A549 (cell line): ENCODE results near the gene TGFBI. TPM values are rescaled to one million over a fixed set of nuclear protein-coding genes. Genes with fewer than 3 reads are reported as not detected.

Source experiments
- ATAC-seq, 2 experiments: fragments of 200-7000 bp in 1 of 2; fragments of >200 bp in 1 of 2; cut with Nextera tagmentation in 1 of 2; cut with Tn5 transposase in 1 of 2; 3 replicates each; pipeline versions ENCODE4 v1.8.0 to v1.9.1; 2018 to 2020; ENCODE audit warnings: mild to moderate bottlenecking in 1 of 2, moderate library complexity in 1 of 2
- CTCF ChIA-PET: fragments of 300-600 bp; sonication (Branson Sonifier 250); formaldehyde crosslinking; extraction: SDS; loops from one replicate; lab custom pipeline; 2021; ENCODE audit warnings: antibody characterized with exemption, inconsistent platforms; lab: Yijun Ruan, JAX
- POLR2A ChIA-PET: fragments of 350-600 bp; formaldehyde crosslinking; extraction: SDS; loops from one replicate; lab custom pipeline; 2021; ENCODE audit warnings: antibody characterized with exemption, inconsistent platforms; lab: Yijun Ruan, JAX
- DNase-seq, 2 experiments: peaks; one replicate each; pipeline versions ENCODE4 v3.0.0 to v3.0.0-alpha.2; 2011 to 2016; ENCODE audit warnings: low read depth in 1 of 2, low spot score in 1 of 2
- FAIRE-seq: peaks from 2 replicates; lab custom pipeline; 2011; peaks lifted over from hg19 to GRCh38; lab: Jason Lieb, UNC
- H3K27ac ChIP-seq, 2 experiments: fragments of >200 bp; sonication (Bioruptor Twin); formaldehyde crosslinking; 3 replicates each; pipeline ENCODE4 v1.5.1; 2016 to 2017
- H3K4me1 ChIP-seq: fragments of >200 bp; sonication (Bioruptor Twin); formaldehyde crosslinking; 3 replicates; pipeline ENCODE4 v1.6.1; 2016
- H3K4me2 ChIP-seq: fragments of >200 bp; sonication (Bioruptor Twin); formaldehyde crosslinking; 3 replicates; pipeline ENCODE4 v1.6.1; 2016
- H3K4me3 ChIP-seq: fragments of >200 bp; sonication (Bioruptor Twin); formaldehyde crosslinking; 3 replicates; pipeline ENCODE4 v1.5.1; 2016
- H3K9me3 ChIP-seq: fragments of >200 bp; sonication (Bioruptor Twin); formaldehyde crosslinking; 3 replicates; pipeline ENCODE4 v1.6.1; 2016
- CBX8 ChIP-seq: fragments of 200-600 bp; sonication (generic); IDR thresholded peaks from 2 replicates; pipeline ENCODE4 v1.6.1; 2016
- CEBPB ChIP-seq, 2 experiments: fragments of >200 bp in 1 of 2; sonication (Bioruptor Twin) in 1 of 2; formaldehyde crosslinking in 1 of 2; IDR thresholded peaks; 2 replicates each; pipeline ENCODE4 v1.6.1; 2012 to 2016
- CHD2 ChIP-seq: fragments of 150-350 bp; IDR thresholded peaks from 2 replicates; pipeline ENCODE4 v1.6.1; 2014; ENCODE audit warnings: low read length; ENCODE audit not compliant: partially characterized antibody
- CHD4 ChIP-seq: fragments of 200-600 bp; sonication (generic); IDR thresholded peaks from 2 replicates; pipeline ENCODE4 v1.6.1; 2016; ENCODE audit warnings: antibody characterized with exemption, mild to moderate bottlenecking, borderline replicate concordance
- CTCF ChIP-seq: fragments of >200 bp; sonication (Bioruptor Twin); formaldehyde crosslinking; IDR thresholded peaks from 3 replicates; pipeline ENCODE4 v1.5.1; 2016
- EHMT2 ChIP-seq: fragments of 200-600 bp; sonication (generic); IDR thresholded peaks from 2 replicates; pipeline ENCODE4 v1.6.1; 2016; ENCODE audit warnings: antibody characterized with exemption, low read depth, mild to moderate bottlenecking, moderate library complexity
- EP300 ChIP-seq, 2 experiments: fragments of >200 bp; sonication (Bioruptor Twin); formaldehyde crosslinking; IDR thresholded peaks; 2 replicates in 1 of 2; 3 replicates in 1 of 2; pipeline ENCODE4 v1.6.1; 2016 to 2017
- ESRRA ChIP-seq: fragments of 150-350 bp; IDR thresholded peaks from 2 replicates; pipeline ENCODE4 v1.6.1; 2014; ENCODE audit warnings: mild to moderate bottlenecking, low read length, borderline replicate concordance
- FOSL2 ChIP-seq, 2 experiments: fragments of 450-650 bp in 1 of 2; fragments of >200 bp in 1 of 2; sonication (Bioruptor Twin) in 1 of 2; formaldehyde crosslinking; IDR thresholded peaks; 2 replicates each; pipeline versions ENCODE4 v1.5.0 to v1.6.1; 2016 to 2020; ENCODE audit warnings: mild to moderate bottlenecking in 1 of 2, moderate library complexity in 1 of 2
- HEYL ChIP-seq: fragments of 250-450 bp; sonication (Bioruptor Pico); IDR thresholded peaks from 2 replicates; pipeline ENCODE4 v1.8.0; 2021; ENCODE audit warnings: mild to moderate bottlenecking, moderate library complexity
- HMGXB4 ChIP-seq: fragments of 250-450 bp; sonication (Bioruptor Pico); IDR thresholded peaks from 2 replicates; pipeline ENCODE4 v1.5.0; 2021; ENCODE audit warnings: mild to moderate bottlenecking, moderate library complexity, borderline replicate concordance
- HOXA7 ChIP-seq: fragments of 250-450 bp; sonication (Bioruptor Pico); IDR thresholded peaks from 2 replicates; pipeline ENCODE4 v1.5.0; 2020; ENCODE audit warnings: mild to moderate bottlenecking, moderate library complexity
- HOXB13 ChIP-seq: fragments of 250-450 bp; sonication (Bioruptor Pico); IDR thresholded peaks from 2 replicates; pipeline ENCODE4 v1.5.0; 2020; ENCODE audit warnings: low read depth, mild to moderate bottlenecking, moderate library complexity
- HOXB5 ChIP-seq: fragments of 250-450 bp; sonication (Bioruptor Pico); IDR thresholded peaks from 2 replicates; pipeline ENCODE4 v1.5.0; 2020; ENCODE audit warnings: mild to moderate bottlenecking, moderate library complexity
- JUN ChIP-seq, 2 experiments: fragments of >200 bp; sonication (Bioruptor Twin); formaldehyde crosslinking; IDR thresholded peaks; 2 replicates in 1 of 2; 3 replicates in 1 of 2; pipeline ENCODE4 v1.6.1; 2016 to 2017
- MAFK ChIP-seq: fragments of 450-650 bp; IDR thresholded peaks from 2 replicates; pipeline ENCODE4 v1.6.1; 2014; ENCODE audit not compliant: partially characterized antibody
- MAZ ChIP-seq: fragments of 150-350 bp; IDR thresholded peaks from 2 replicates; pipeline ENCODE4 v1.6.1; 2014; ENCODE audit warnings: antibody characterized with exemption, low read depth, low read length, borderline replicate concordance
- MYC ChIP-seq: IDR thresholded peaks from 2 replicates; pipeline ENCODE4 v1.6.1; 2012; ENCODE audit warnings: mild to moderate bottlenecking, inconsistent platforms, low read length, improper control_type of control experiment, borderline replicate concordance
- NR3C1 ChIP-seq: fragments of >200 bp; sonication (Bioruptor Twin); formaldehyde crosslinking; IDR thresholded peaks from 3 replicates; pipeline ENCODE4 v1.6.1; 2017
- POLR2A ChIP-seq: IDR thresholded peaks from 2 replicates; pipeline ENCODE4 v1.6.1; 2012; ENCODE audit warnings: mild to moderate bottlenecking, low read length
- RAD21 ChIP-seq, 2 experiments: fragments of >200 bp in 1 of 2; sonication (Bioruptor Twin) in 1 of 2; formaldehyde crosslinking in 1 of 2; IDR thresholded peaks in 1 of 2; conservative IDR thresholded peaks in 1 of 2; 2 replicates in 1 of 2; 3 replicates in 1 of 2; pipeline ENCODE4 v1.6.1; 2012 to 2018; ENCODE audit warnings: inconsistent platforms in 1 of 2
- RARB ChIP-seq: fragments of 250-450 bp; sonication (Bioruptor Pico); IDR thresholded peaks from 2 replicates; pipeline ENCODE4 v1.8.0; 2021; ENCODE audit warnings: mild to moderate bottlenecking, moderate library complexity
- RFX5 ChIP-seq: fragments of 450-650 bp; IDR thresholded peaks from 2 replicates; pipeline ENCODE4 v1.7.1; 2014; ENCODE audit warnings: antibody characterized with exemption, mild to moderate bottlenecking, moderate library complexity
- SMC3 ChIP-seq: fragments of >200 bp; sonication (Bioruptor Twin); formaldehyde crosslinking; IDR thresholded peaks from 3 replicates; pipeline ENCODE4 v1.6.1; 2018; ENCODE audit warnings: inconsistent platforms
- TFCP2L1 ChIP-seq: fragments of 250-450 bp; sonication (Bioruptor Pico); IDR thresholded peaks from 2 replicates; pipeline ENCODE4 v1.5.0; 2021; ENCODE audit warnings: mild to moderate bottlenecking
- ZFP36 ChIP-seq: fragments of 450-650 bp; IDR thresholded peaks from 2 replicates; pipeline ENCODE4 v1.6.1; 2014; ENCODE audit warnings: borderline replicate concordance; ENCODE audit not compliant: partially characterized antibody
- ZSCAN20 ChIP-seq: fragments of 250-450 bp; sonication (Bioruptor Pico); IDR thresholded peaks from 2 replicates; pipeline ENCODE4 v1.8.0; 2022; ENCODE audit warnings: mild to moderate bottlenecking, moderate library complexity
- WGBS: methylation state at CpG from one replicate; pipeline ENCODE4 v1.1.6; 2017; ENCODE audit errors: missing lambda C conversion rate; 5-methylcytosine and 5-hydroxymethylcytosine counted together
- polyA plus RNA-seq, 4 experiments: library from polyadenylated mRNA; depleted of rRNA in 3 of 4; stranded (reverse); fragments of >200 nt; fragmentation: RNase III in 1 of 4; extraction: RNeasy Plus Mini Kit Qiagen cat#74134 plus additional on column Dnase treatment in 1 of 4; gene quantifications; 2 replicates in 3 of 4; 3 replicates in 1 of 4; pipeline ENCODE4 v1.2.3, GENCODE V29; 2011 to 2017
- TF ChIP-seq, protein P1 (sequence below): fragments of 200-600 bp; sonication (generic); IDR thresholded peaks from 2 replicates; pipeline ENCODE4 v1.6.1; 2016; ENCODE audit warnings: antibody characterized with exemption, mild to moderate bottlenecking, moderate library complexity

The TGFBI gene
- polyA plus RNA-seq, 2 of the 4 experiments (the other 2 are of a cell fraction) = 1,135 to 1,859 TPM

GRCh38 chr5:135985951-135986350 lies 42.8 kb upstream of the TGFBI start:
- no peak for DNase-seq
- ChIA-PET CTCF (interaction anchor here (0.9 to 5.2 kb wide), 5 partner anchors 8 to 47 kb away, joined by 3 to 44 read pairs (median 4); no protein-coding TSS in a partner anchor), POLR2A (no interaction called here)
- no peak for ATAC-seq
- TF ChIP-seq MAFK (no peak), ZFP36 (no peak), EHMT2 (no peak), CBX8 (no peak), MYC (no peak), HOXA7 (no peak), ESRRA (no peak), CHD2 (no peak), HOXB13 (no peak), HMGXB4 (CRISPR knock-in tag) (no peak), JUN (IDR thresholded peaks at IDR 0.05) (no peak), CEBPB (IDR thresholded peaks at IDR 0.05) (no peak), RAD21 (conservative IDR thresholded peaks at IDR 0.05 in 1 of 2, IDR thresholded peaks at IDR 0.05 in 1 of 2) (no peak), ZSCAN20 (no peak)
- WGBS = 84% methylated on average over 1 of the region's 1 CpG
- Histone ChIP-seq H3K4me3 (no peak overlapping the region), H3K9me3 (peaks cover 4% of the 10 kb centered on the region; the same call in 1 of the 3 replicates), H3K4me1 (peaks cover 2% of the 10 kb centered on the region; the same call in 2 of the 3 replicates), H3K27ac (peak overlapping the region in 1 of 2 experiments; percentile 60; a peak in 3 of 6 replicates), H3K4me2 (no peak overlapping the region)
- FAIRE-seq = no peak

- ChIA-PET CTCF (interaction anchor here (1.0 to 5.2 kb wide), 6 partner anchors 9 to 47 kb away, joined by 3 to 44 read pairs (median 6); partner anchors contain the start of gene TGFBI), POLR2A (interaction anchor here (0.9 kb wide), 1 partner anchor 42 kb away, joined by 3 read pairs; the partner anchor contains the start of gene TGFBI)
- H3K4me1 ChIP-seq = no peaks in the 10 kb centered on the region
- H3K4me2 ChIP-seq = no peak overlapping the region
- TF ChIP-seq EP300 (IDR thresholded peaks at IDR 0.05) (no peak), ZFP36 (no peak), FOSL2 (IDR thresholded peaks at IDR 0.05) (no peak), FOSL2 (CRISPR knock-in tag; IDR thresholded peaks at IDR 0.05) (no peak), TFCP2L1 (no peak), NR3C1 (no peak), HOXB5 (CRISPR knock-in tag) (no peak), HEYL (CRISPR knock-in tag) (no peak), SMC3 (no peak), MAZ (no peak), CTCF (no peak), RARB (no peak), RAD21 (conservative IDR thresholded peaks at IDR 0.05 in 1 of 2, IDR thresholded peaks at IDR 0.05 in 1 of 2) (no peak), CEBPB (IDR thresholded peaks at IDR 0.05) (no peak), CHD4 (no peak), ZSCAN20 (no peak), POLR2A (no peak), MYC (no peak), RFX5 (no peak)
- TF ChIP-seq, protein P1, sequence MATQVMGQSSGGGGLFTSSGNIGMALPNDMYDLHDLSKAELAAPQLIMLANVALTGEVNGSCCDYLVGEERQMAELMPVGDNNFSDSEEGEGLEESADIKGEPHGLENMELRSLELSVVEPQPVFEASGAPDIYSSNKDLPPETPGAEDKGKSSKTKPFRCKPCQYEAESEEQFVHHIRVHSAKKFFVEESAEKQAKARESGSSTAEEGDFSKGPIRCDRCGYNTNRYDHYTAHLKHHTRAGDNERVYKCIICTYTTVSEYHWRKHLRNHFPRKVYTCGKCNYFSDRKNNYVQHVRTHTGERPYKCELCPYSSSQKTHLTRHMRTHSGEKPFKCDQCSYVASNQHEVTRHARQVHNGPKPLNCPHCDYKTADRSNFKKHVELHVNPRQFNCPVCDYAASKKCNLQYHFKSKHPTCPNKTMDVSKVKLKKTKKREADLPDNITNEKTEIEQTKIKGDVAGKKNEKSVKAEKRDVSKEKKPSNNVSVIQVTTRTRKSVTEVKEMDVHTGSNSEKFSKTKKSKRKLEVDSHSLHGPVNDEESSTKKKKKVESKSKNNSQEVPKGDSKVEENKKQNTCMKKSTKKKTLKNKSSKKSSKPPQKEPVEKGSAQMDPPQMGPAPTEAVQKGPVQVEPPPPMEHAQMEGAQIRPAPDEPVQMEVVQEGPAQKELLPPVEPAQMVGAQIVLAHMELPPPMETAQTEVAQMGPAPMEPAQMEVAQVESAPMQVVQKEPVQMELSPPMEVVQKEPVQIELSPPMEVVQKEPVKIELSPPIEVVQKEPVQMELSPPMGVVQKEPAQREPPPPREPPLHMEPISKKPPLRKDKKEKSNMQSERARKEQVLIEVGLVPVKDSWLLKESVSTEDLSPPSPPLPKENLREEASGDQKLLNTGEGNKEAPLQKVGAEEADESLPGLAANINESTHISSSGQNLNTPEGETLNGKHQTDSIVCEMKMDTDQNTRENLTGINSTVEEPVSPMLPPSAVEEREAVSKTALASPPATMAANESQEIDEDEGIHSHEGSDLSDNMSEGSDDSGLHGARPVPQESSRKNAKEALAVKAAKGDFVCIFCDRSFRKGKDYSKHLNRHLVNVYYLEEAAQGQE = no peak
- H3K9me3 ChIP-seq = peaks cover 4% of the 10 kb centered on the region; the same call in 1 of the 3 replicates
- DNase-seq (no peak), FAIRE-seq (no peak), ATAC-seq (no peak)
- H3K4me3 ChIP-seq = no peak overlapping the region
- peak overlapping the region in 1 of 2 experiments; percentile 60; a peak in 3 of 6 replicates for H3K27ac ChIP-seq
- 92% methylated on average over 3 of the region's 3 CpGs for WGBS
Measured at GRCh38 chr5:135986401-135986800, 42.4 kb upstream of the TGFBI start.
